Activated CD4-positive, alpha-beta T cell treated with anti-CD3 and anti-CD28 coated beads for 24 hours (primary cell): Measurements from ENCODE around the gene PCSK5.
"Not testable (repeated sequence)": the region's sequence is repeated elsewhere in the genome, so short reads cannot be mapped to it uniquely, and the experiment has no call there.

ENCODE experiments used
- DNase-seq, 2 donors: peaks; one replicate each; pipeline ENCODE4 v3.0.0-alpha.2; 2020; ENCODE audit warnings: low read depth in 2 of 2

The PCSK5 gene

DNA sequence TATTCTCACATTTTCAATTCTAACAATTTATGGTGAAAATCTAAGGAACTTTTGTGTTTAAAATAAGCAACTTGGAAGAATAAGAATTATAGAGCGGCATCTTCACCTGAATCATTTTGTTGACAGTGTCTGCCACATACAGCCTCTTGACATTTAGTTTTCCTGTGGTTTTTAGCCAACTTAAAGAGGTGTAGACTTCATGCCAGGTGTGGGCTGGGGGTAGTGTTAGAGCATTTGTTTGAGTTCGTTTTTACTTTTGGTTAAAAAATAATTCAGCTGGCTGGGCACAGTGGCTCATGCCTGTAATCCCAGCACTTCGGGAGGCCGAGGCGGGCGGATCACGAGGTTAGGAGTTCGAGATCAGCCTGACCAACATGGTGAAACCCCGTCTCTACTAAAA lies 72.8 kb downstream of the PCSK5 start:
- DNase-seq = not testable (repeated sequence)

DNA sequence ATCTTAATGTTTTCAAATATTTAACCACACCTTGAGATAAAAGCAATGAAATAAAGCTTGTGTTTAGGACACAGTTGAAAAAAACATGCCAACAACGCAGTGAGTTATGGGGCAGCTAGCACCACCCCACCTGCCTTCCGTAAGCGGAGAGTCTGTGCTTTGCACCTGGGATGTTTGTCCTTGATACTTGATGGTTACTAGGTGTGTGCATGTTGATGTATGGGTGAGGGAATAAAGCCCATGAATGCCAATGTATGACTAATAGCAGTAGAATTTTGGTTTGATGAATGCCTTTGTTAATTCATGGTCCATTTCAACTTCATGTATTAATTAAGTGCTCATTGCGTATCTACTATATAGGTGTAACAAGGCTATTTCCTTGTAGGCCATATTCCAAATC lies 74.0 kb downstream of the PCSK5 start:
- no peak for DNase-seq

DNA sequence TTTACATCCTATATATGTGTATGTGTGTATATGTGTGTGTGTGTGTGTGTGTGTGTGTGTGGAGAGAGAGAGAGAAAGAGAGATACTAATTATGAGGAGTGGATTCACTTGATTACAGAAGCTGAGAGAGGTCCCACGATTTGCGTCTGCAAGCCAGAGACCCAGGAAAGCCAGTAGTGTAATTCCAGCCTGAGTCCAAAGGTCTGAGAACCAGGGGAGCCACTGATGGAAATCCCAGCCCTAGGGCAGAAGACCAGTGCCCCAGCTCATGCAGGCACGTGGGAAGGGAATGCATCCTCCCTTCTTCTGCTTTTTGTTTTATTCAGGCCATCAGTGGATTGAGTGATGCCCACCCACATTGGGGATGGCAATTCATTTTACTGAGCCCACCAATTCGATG lies 74.8 kb downstream of the PCSK5 start:
- DNase-seq = no peak

DNA sequence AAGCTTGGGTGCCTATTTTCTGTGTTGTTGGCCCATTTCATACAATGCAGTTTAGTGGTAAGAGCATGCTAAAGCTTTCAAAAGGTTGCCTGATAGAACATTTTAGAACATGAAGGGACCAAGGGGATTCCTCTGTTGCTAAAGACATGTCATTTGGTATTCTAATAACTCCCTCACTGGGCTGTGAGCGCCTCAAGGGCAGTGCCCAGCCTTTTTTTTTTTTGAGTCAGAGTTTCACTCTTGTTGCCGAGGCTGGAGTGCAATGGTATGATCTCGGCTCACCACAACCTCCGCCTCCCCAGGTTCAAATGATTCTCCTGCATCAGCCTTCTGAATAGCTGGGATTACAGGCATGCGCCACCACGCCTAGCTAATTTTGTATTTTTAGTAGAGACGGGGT lies 77.1 kb downstream of the PCSK5 start:
- no peak for DNase-seq

DNA sequence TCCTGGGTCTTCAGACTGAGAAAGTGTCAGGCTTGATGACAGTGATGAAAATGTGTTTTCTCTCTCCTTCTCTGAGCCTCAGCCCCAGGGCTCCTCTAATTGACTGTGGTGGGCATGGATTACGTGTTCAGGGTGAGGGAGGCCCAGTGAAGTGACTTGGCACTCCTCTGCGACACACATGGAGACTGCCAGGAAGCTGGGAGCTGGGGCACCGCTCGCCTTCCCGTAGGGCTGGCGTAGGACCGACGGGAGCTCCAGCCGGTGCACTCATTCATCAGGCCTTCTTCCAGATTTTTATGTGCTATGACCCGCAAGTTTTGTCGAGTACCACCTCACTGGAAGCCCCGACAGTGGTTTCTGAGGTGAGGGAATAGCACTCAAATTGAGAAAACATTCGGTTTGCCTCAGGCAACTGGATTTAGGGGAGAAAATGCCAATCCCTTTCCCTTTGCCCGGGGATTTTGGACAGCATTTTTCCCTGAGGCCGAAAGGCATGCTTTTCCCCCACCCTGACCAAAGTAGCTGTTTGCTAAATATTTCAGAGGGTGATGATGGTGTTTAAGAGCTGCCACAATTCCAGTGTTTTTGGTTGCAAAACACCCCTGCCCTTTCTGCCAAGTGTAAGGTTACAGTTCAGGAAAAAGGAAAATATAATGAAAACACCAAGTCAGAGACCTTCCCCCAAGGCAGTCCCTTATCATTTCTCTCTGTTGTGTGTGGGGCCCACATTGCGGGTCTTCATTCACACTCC lies 83.7 kb downstream of the PCSK5 start:
- no peak for DNase-seq

DNA sequence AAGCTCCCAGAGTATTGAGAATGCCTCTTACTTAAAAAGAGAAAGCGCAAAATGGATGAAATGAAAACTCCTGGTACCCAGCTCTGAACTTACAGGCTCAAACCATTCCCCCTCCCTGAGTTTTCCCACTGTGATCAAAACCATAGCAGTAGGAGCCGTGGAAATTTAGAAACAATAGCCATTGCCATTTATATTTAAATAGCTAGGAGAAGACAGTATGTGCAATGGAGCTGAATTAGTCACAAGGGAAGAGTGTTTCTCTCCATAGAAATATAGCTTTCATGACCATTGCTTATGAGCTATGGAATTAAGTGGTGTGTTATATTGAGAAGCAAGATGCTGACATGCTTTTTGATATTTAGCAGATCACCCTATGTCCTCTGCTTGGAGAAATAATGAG lies 84.6 kb downstream of the PCSK5 start:
- no peak for DNase-seq

DNA sequence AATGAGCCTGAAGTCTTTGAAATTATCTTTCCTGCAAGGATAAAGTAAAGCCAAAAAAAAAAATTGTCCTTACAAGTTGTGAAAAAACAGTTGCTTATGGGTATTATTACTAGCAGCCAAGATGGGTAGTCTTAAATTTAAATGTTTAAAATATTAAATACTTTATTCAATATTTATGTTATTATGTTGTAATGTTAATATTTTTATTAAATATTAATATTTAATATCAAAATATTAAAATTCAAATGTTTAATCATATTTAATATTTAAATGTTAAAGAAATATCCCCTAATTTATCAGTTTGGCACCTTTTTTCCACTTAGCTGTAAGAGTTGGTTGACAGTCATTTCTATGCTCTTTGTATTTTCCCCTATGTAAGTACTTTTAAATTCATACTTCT lies 86.1 kb downstream of the PCSK5 start:
- DNase-seq = no peak

DNA sequence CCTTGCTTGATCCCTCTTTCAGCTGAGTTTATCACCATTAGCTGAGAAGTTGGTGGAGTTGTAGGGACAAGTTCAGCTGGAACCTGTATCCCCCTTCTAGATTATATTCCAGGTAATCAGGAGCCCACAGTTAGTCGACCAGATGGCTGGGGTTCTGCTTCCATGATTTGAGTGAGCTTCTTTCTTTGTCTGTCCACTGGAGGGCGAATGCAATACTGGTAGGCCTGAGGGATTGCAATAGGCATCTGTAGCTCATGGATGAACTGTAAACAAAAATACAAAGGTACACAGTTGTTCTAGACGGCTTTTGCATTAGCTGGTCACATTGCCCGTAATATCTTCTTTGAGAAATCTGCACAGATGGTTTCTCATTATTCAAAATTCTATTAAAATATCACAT lies 88.9 kb downstream of the PCSK5 start:
- no peak for DNase-seq

DNA sequence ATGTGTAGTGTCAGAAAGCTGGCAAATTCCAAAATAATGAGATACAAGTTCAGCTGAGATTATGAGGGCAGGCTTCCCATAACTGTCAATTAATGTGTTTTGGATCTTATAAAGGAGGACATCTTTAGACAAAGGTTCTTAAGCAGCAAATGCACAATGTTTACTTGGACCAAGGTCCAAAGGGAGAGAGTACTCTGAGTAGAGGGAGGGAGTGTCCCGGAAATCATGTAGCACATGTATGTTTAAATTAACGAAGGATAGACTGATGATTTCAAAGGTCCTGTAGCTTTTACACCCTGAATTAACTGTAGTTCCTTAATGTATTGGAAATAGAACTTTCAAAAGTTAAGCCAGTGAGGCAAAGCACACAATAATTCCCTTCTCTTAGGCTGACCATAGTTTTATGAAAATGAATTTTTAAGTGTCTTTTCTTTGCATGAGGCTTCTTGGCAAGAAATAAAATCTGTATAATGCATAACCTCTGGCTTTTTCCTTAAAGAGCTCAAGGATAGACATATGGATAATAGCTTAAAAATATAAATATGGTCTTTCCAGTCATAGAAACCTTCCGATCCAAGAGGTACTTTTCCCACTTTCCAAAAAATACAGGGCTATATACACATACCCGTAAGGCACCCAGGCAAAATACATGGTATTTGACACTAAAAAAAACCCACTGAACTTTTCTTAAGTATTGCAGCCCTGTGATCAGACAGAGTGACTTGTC lies 93.0 kb downstream of the PCSK5 start:
- DNase-seq = no peak

DNA sequence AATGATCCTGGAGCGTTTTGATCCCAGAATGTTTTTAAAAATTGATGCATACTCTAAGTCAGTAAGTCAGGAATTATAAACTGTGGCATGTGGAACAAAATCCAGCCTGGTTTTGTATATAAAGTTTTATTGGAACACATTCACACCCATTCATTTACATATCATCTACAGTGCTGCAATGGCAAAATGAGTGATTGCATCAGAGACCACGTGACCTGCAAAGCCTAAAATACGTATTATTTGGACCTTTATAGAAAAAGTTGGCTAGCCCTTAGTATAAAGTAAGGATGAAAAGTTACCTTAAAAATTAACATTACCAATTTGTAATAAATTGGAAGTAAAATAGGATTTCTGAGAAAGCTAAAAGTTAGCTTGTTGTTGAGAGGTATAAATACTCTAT lies 95.0 kb downstream of the PCSK5 start:
- DNase-seq = no peak

DNA sequence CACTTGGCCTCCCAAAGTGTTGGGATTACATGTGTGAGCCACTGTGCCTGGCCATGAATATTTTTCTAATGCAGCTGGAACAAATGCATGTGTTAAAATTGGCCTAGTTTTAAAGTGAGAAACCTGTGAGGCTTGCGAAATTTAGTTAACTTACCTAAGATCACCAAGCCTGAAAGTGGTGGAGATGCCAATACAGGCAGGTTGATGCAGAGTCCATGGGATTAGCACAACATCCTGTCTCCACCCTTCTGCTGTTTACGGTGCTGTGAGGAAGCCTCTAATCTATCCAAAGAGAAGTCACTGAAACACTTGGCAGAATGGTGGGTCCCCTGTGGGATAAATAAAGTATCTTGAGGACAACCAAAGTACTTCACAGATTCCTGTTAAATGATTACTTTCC lies 98.2 kb downstream of the PCSK5 start:
- DNase-seq = no peak

DNA sequence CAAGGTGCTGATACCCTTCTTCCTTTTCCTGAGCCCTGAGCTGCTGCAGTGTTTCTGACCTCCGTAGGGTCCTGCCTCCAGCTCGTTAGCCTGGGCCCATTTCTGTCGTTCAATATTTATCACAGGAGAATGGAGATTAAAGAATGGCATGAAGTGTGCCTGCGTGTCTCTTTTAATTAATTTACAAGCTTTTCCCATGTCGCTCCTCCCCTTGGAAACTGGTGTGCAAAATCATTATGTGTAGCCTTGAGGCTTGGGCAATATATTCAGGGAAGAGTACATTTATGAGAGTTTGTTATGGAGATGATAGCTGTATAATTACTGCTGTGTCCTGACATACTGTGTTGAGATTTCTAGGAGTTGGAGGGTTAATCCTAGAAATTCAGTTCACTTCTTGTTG lies 99.7 kb downstream of the PCSK5 start:
- no peak for DNase-seq

DNA sequence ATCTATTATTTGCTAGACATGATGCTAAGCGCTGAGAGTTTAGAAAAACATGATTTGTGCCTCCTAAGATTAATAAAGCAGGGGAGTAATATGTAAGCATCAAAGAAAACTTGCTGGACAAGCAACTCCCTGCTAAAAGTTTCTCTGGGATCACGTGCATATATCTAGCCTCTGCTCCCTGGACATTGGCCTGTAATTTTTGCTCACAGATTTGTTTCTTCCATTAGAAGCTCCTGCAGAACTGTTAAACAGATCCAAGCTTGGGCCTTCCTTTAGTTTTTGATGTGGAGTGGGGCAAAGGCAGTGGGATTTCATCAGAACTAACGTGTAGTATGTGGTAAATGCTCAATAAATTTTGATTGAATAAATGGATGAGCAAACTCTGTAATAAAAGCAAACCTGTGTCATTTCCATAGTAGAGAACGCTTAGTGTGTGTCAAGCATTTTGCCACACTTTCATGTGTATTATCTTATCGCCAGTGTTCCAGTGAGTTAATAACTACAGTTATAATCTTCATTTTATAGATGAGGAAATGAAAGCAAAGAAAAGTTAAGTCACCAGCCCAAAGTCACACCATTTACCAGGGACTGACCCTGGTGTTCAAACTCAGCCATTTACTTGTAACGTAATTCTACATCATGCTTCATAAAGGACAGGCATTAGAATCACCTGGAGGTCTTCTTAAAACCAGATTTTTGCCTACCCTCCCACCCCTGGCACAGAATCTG lies 100.3 kb downstream of the PCSK5 start:
- no peak for DNase-seq

DNA sequence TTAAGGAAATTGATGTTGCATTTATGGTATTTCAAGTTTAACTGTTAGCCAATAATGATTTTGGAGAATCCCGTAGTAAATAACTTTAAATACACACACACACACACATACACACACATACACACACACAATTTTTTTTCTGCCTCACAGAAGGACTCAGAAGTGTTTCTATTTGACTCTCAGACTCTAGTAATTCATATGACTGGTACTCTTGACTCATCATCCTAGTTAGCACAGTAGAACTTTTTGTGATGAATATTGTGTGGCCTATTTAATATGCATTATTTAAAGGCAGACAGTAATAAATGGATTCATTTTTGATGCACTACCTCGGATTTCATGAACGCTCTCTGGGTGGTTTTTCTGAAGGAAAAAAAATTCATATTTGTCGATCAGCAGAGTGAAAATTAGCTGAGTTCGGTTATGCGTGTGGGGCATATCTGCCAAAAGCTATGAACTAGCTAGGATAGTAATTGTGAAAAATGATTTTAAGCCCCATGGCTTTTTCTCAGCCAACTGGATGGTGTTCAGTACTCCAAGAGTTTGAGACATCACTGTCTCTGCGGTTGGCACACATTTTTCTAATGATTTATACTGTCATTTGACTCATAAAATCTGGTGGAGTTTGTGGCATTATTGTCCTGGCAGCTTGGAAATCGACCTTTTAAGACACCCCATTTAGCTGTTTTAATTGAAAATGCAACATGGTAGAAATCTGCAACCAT lies 102.2 kb downstream of the PCSK5 start:
- DNase-seq = no peak

DNA sequence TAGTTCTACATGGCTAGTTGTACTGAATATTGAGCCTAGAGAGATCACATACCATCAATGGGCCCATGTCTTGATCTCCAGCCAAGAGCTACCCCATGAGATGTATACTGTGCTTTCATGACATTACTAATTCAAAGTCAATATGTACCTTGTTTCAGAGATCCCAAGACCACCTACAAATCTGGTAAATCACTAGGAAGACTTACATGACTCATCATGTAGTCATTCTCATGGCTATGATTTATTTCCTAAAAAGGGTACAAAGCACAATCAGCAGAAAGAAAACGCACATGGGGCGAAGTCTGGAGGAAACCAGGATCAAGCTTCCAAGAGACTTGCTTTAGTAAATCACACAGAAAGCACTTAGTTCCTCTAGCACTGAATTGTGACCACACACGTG lies 103.0 kb downstream of the PCSK5 start:
- DNase-seq = no peak

DNA sequence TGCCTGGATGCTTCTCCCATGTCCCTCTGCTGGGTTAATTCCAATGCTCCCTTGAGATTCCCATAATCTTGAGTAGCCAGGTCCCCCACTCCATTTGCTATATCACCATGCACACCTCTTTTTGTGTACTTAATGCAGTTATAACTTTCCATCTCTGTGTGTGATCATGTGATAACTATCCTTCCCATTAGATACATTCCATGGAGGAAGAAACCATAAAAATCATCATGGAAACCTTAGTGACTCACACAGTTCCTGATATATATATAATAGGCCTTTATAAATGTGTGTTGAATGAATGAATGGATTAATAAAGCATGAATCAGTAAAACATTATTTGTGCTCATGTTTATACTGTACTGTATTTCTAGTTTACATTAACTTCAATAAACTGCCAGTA lies 104.6 kb downstream of the PCSK5 start:
- no peak for DNase-seq

DNA sequence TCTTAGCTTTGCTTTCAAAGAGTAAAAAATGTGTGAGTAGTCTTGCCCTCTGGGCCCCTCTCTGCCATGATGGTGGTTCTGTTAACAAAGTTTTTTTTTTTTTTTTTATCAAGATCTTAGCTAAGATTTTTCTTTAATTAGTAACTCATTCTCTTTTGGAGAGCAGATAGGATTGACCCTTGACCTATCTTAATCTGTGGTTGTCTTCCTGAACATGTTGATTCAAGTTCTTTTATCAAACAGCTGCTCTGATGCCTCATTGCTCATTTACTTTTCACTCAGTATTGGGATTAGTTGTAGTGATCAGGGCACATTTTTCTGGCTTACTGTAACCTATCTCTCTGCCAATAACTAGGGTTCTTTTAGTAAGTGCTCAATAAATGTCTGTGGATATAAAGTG lies 106.3 kb downstream of the PCSK5 start:
- DNase-seq = no peak

DNA sequence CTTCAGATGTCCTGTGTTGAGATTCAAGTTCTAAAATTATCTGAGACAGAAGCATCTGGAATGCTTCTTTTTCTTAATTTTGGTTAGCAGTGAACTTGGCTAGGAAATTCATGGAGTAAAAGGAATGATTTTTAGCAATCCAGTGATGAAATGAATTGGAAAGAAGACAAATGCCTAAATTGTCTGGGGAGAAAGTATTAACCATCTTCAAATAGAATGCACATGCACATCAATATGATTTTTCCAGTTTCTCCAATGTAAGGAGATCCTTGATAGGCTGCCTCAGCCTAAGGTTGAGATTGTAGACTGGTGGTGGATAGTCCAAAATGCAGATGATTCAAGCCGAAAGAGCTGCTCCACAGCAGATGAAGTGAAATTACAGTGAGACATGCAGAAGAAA lies 106.7 kb downstream of the PCSK5 start:
- DNase-seq = no peak

DNA sequence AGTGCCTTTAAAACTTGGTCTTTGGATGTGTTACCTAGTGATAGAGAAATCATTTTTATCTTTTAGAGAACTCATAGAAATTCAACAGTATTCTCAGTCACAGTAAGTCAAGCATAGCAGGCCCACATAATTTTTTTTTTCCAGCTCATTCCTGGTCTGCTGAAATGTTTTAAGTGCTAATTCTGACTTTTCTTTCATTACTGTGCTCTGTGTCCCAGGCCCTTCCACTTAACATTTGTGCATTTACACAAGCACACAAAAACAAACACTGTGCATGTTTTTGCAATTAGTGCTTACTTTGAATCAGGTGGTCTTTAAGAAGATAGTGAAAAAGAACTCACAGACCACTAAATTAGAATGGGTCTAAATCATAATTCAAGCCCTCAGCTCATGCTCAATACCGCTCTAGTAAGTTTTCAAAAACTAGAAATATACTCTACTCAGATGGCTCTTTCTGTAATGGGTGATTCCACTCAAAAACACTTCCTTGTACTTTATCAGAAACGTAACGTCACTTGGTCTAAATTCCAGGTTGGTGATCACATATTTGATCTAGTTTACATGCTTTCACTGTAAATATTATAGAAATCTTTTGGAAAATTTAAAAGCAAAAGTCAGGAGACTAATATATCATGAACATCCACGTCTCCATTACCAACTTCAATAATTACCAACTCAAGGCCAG lies 107.8 kb downstream of the PCSK5 start:
- DNase-seq = no peak

DNA sequence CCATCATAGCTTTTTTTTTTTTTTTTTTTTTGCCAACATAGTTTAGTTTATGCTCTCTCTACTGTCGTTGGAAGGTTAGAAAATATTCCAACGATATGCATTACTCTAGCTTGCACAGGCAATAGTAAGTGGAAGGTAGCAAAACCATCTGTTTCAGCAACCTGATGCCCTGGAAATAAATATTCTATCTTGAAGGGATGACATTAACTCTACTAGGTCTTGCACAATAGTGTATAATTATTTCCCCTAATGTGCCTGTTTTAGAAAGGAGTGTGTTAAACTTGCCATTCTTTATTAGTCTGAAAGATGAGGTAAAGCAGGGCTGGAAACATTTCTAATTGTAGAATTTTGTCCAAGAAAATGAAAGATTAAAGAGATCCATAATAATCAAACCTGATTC lies 111.0 kb downstream of the PCSK5 start:
- DNase-seq = no peak

DNA sequence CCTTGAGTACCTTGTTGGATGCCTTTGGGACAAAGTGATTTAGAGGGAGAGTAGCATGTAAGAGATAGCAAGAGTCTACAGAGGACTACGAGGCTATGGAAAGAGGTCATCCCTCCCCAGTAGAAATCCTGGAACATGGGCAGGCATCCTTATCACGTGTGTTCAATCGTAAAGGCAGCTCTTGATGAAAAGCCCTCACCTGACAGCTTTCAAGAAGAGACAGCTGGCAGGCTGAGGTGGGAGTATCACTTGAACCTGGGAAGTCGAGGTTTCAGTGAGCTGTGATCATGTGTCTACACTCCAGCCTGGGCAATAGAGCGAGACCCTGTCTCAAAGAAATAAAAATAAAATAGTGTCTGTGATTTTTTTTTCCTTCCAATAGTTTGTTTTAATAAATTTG lies 112.6 kb downstream of the PCSK5 start:
- no peak for DNase-seq

DNA sequence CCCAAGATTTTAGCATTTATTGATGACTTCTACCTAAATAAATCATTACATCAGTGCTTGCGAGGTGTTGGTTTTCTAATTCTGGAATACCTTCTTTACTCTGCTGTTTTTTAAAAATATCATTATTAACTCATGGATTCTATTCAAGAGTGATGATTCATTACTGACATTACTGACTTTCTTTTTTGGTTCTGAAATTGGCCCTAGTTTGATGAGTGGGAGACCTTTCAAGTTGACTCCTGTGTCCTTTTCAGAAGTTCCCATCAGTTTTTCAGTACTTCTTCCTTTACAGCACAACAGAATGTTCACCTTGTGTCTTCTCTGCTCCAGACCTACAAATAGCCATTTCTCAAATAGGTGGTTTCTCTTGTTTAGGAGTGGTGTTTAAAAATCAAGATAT lies 114.1 kb downstream of the PCSK5 start:
- DNase-seq = no peak
